NCI-H526 (cell line): ENCODE data around the gene MIA2.
A peak's percentile ranks its signal among the peaks of the same experiment; 100 is the strongest.

Experiments
- DNase-seq, 2 experiments: peaks; one replicate each; lab custom pipeline; 2025; lab: John Stamatoyannopoulos, UW

The MIA2 gene

GRCh38 chr14:39384177-39384576 is 150.5 kb downstream of the MIA2 start:
- DNase-seq: no peak

- no peak for DNase-seq
These were observed 159.6 kb downstream of the MIA2 start for GRCh38 chr14:39393289-39393688.

- no peak for DNase-seq
These were observed 162.0 kb downstream of the MIA2 start for GRCh38 chr14:39395555-39396254.

GRCh38 chr14:39396448-39396847 is 162.7 kb downstream of the MIA2 start:
- DNase-seq: no peak

GRCh38 chr14:39398382-39398781 is 164.7 kb downstream of the MIA2 start:
- DNase-seq: no peak

- DNase-seq: no peak
These were observed 172.8 kb downstream of the MIA2 start for GRCh38 chr14:39406560-39406959.

- no peak for DNase-seq
These were observed 182.4 kb downstream of the MIA2 start for GRCh38 chr14:39416072-39416471.

GRCh38 chr14:39417014-39417413 is 183.3 kb downstream of the MIA2 start:
- peak in 1 of 2 experiments; percentile 11 for DNase-seq

GRCh38 chr14:39419272-39419671 is 185.6 kb downstream of the MIA2 start:
- DNase-seq: no peak

GRCh38 chr14:39422243-39422642 is 188.5 kb downstream of the MIA2 start:
- no peak for DNase-seq

GRCh38 chr14:39423793-39424192 is 190.1 kb downstream of the MIA2 start:
- peak; percentile 40 to 56 for DNase-seq

GRCh38 chr14:39425947-39426346 is 192.2 kb downstream of the MIA2 start:
- no peak for DNase-seq

GRCh38 chr14:39426605-39427004 is 192.9 kb downstream of the MIA2 start:
- DNase-seq: peak in 1 of 2 experiments; percentile 41

GRCh38 chr14:39428118-39428517 is 194.4 kb downstream of the MIA2 start:
- DNase-seq: no peak

- DNase-seq: peak in 1 of 2 experiments; percentile 17
These were observed 197.2 kb downstream of the MIA2 start for GRCh38 chr14:39430762-39431415.

GRCh38 chr14:39431416-39432178 is 197.9 kb downstream of the MIA2 start:
- peak; percentile 43 to 63 for DNase-seq

- peak; percentile 89 to 93 for DNase-seq
These were observed 198.5 kb downstream of the MIA2 start, which contains the start of gene FBXO33 for GRCh38 chr14:39432179-39432618. Gene FBXO33 (minus strand): TSS chr14:39432433. CDS start chr14:39432162, 271 bp downstream.

- DNase-seq: peak; percentile 89 to 92
These were observed 199.1 kb downstream of the MIA2 start for GRCh38 chr14:39432619-39433451.

GRCh38 chr14:39433452-39433813 is 199.7 kb downstream of the MIA2 start:
- DNase-seq: peak in 1 of 2 experiments; percentile 7

- DNase-seq: no peak
These were observed 200.7 kb downstream of the MIA2 start for GRCh38 chr14:39434401-39434800.

GRCh38 chr14:39435241-39435640 is 201.5 kb downstream of the MIA2 start:
- DNase-seq: no peak
